ENCODE measurements around the gene FGF10. TPM values are rescaled to one million over a fixed set of nuclear protein-coding genes. Genes with fewer than 3 reads are reported as not detected.

The FGF10 gene
- total and polyA plus RNA-seq, 4 donors, result 0.50 to 11.3 (median 10.0) TPM; not detected in 1

GRCh38 chr5:44332285-44332971, 56.8 kb downstream of the FGF10 start:
- Histone ChIP-seq H3K36me3 (ENCODE audit: control insufficient read depth in 1 of 2, insufficient read depth in 2 of 2, low read length in 1 of 2) (no peaks in the 10 kb centered on the region), H3K4me3 (ENCODE audit: low read length in 2 of 2) (no peak overlapping the region), H3K27ac (ENCODE audit: low read depth in 1 of 2, low read length in 2 of 2) (no peak overlapping the region), H3K9me3 (ENCODE audit: control insufficient read depth, low read length) (no peaks in the 10 kb centered on the region), H3K27me3 (ENCODE audit: control insufficient read depth in 1 of 2, insufficient read depth in 2 of 2, low read length in 1 of 2) (no peaks in the 10 kb centered on the region), H3K4me1 (ENCODE audit: control insufficient read depth in 1 of 2, insufficient read depth in 2 of 2, low read length in 2 of 2) (no peaks in the 10 kb centered on the region)
- intact Hi-C loops (cut with DNase I), result loop anchor here (10.0 kb wide), 2 partner anchors 598 to 698 kb away; no protein-coding TSS in a partner anchor
- DNase-seq, result no peak
- 71 to 78% methylated on average over 3 of the region's 3 CpGs for WGBS, 2 donors
- ATAC-seq (ENCODE audit: low FRiP score), result peak; percentile 78

GRCh38 chr5:44331471-44332050, 57.7 kb downstream of the FGF10 start:
- DNase-seq, result no peak
- Histone ChIP-seq H3K4me1 (ENCODE audit: control insufficient read depth in 1 of 2, insufficient read depth in 2 of 2, low read length in 2 of 2) (no peaks in the 10 kb centered on the region), H3K4me3 (ENCODE audit: low read length in 2 of 2) (no peak overlapping the region), H3K9me3 (ENCODE audit: control insufficient read depth, low read length) (no peaks in the 10 kb centered on the region), H3K36me3 (ENCODE audit: control insufficient read depth in 1 of 2, insufficient read depth in 2 of 2, low read length in 1 of 2) (no peaks in the 10 kb centered on the region), H3K27me3 (ENCODE audit: control insufficient read depth in 1 of 2, insufficient read depth in 2 of 2, low read length in 1 of 2) (no peaks in the 10 kb centered on the region), H3K27ac (ENCODE audit: low read depth in 1 of 2, low read length in 2 of 2) (no peak overlapping the region)
- intact Hi-C loops (cut with DNase I), result loop anchor here (10.0 kb wide), 2 partner anchors 597 to 697 kb away; no protein-coding TSS in a partner anchor
- 42 to 62% methylated on average over 3 of the region's 3 CpGs for WGBS, 2 donors
- ATAC-seq (ENCODE audit: low FRiP score), result peak; percentile 45

- no peak overlapping the region for H3K4me3 ChIP-seq (ENCODE audit: low read length in 2 of 2)
- intact Hi-C loops (cut with DNase I), result loop anchor here (10.0 kb wide), 2 partner anchors 595 to 695 kb away; no protein-coding TSS in a partner anchor
- ATAC-seq (ENCODE audit: low FRiP score), result no peak
These were observed 59.5 kb downstream of the FGF10 start for GRCh38 chr5:44329716-44330115.

GRCh38 chr5:44321144-44321725, 68.0 kb downstream of the FGF10 start:
- H3K9me3 ChIP-seq (ENCODE audit: control insufficient read depth, low read length), result no peaks in the 10 kb centered on the region
- H3K27me3 ChIP-seq (ENCODE audit: control insufficient read depth in 1 of 2, insufficient read depth in 2 of 2, low read length in 1 of 2), result no peaks in the 10 kb centered on the region
- no peak overlapping the region for H3K4me3 ChIP-seq (ENCODE audit: low read length in 2 of 2)
- DNase-seq (no peak), ATAC-seq (ENCODE audit: low FRiP score) (no peak)
- H3K4me1 ChIP-seq (ENCODE audit: control insufficient read depth in 1 of 2, insufficient read depth in 2 of 2, low read length in 2 of 2), result no peaks in the 10 kb centered on the region
- no peak overlapping the region for H3K27ac ChIP-seq (ENCODE audit: low read depth in 1 of 2, low read length in 2 of 2)
- WGBS, 2 donors, result 77 to 81% methylated on average over 3 of the region's 3 CpGs
- no peaks in the 10 kb centered on the region for H3K36me3 ChIP-seq (ENCODE audit: control insufficient read depth in 1 of 2, insufficient read depth in 2 of 2, low read length in 1 of 2)
- intact Hi-C loops (cut with DNase I), result no loop called here

More at GRCh38 chr5:44329716-44330115, 59.5 kb downstream of the FGF10 start:
- H3K9me3 ChIP-seq (ENCODE audit: control insufficient read depth, low read length), result no peaks in the 10 kb centered on the region
- no peak for DNase-seq
- no peaks in the 10 kb centered on the region for H3K27me3 ChIP-seq (ENCODE audit: control insufficient read depth in 1 of 2, insufficient read depth in 2 of 2, low read length in 1 of 2)
- no peak overlapping the region for H3K27ac ChIP-seq (ENCODE audit: low read depth in 1 of 2, low read length in 2 of 2)
- WGBS, 2 donors, result 89 to 94% methylated on average over 2 of the region's 2 CpGs
- H3K4me1 ChIP-seq (ENCODE audit: control insufficient read depth in 1 of 2, insufficient read depth in 2 of 2, low read length in 2 of 2), result no peaks in the 10 kb centered on the region
- no peaks in the 10 kb centered on the region for H3K36me3 ChIP-seq (ENCODE audit: control insufficient read depth in 1 of 2, insufficient read depth in 2 of 2, low read length in 1 of 2)

- Histone ChIP-seq H3K27me3 (ENCODE audit: control insufficient read depth in 1 of 2, insufficient read depth in 2 of 2, low read length in 1 of 2) (no peaks in the 10 kb centered on the region), H3K36me3 (ENCODE audit: control insufficient read depth in 1 of 2, insufficient read depth in 2 of 2, low read length in 1 of 2) (no peaks in the 10 kb centered on the region), H3K4me1 (ENCODE audit: control insufficient read depth in 1 of 2, insufficient read depth in 2 of 2, low read length in 2 of 2) (no peaks in the 10 kb centered on the region), H3K27ac (ENCODE audit: low read depth in 1 of 2, low read length in 2 of 2) (no peak overlapping the region), H3K9me3 (ENCODE audit: control insufficient read depth, low read length) (no peaks in the 10 kb centered on the region), H3K4me3 (ENCODE audit: low read length in 2 of 2) (no peak overlapping the region)
- DNase-seq, result no peak
- 95 to 100% methylated on average over 1 of the region's 1 CpG for WGBS, 2 donors
- intact Hi-C loops (cut with DNase I), result no loop called here
- ATAC-seq (ENCODE audit: low FRiP score), result no peak
These were observed 69.0 kb downstream of the FGF10 start for GRCh38 chr5:44320188-44320587.

GRCh38 chr5:44318883-44319282, 70.3 kb downstream of the FGF10 start:
- Histone ChIP-seq H3K4me3 (ENCODE audit: low read length in 2 of 2) (no peak overlapping the region), H3K4me1 (ENCODE audit: control insufficient read depth in 1 of 2, insufficient read depth in 2 of 2, low read length in 2 of 2) (no peaks in the 10 kb centered on the region), H3K27ac (ENCODE audit: low read depth in 1 of 2, low read length in 2 of 2) (no peak overlapping the region), H3K36me3 (ENCODE audit: control insufficient read depth in 1 of 2, insufficient read depth in 2 of 2, low read length in 1 of 2) (no peaks in the 10 kb centered on the region), H3K27me3 (ENCODE audit: control insufficient read depth in 1 of 2, insufficient read depth in 2 of 2, low read length in 1 of 2) (no peaks in the 10 kb centered on the region), H3K9me3 (ENCODE audit: control insufficient read depth, low read length) (no peaks in the 10 kb centered on the region)
- intact Hi-C loops (cut with DNase I), result no loop called here
- DNase-seq (no peak), ATAC-seq (ENCODE audit: low FRiP score) (no peak)
- 93 to 96% methylated on average over 2 of the region's 2 CpGs for WGBS, 2 donors

GRCh38 chr5:44312374-44312773, 76.8 kb downstream of the FGF10 start:
- intact Hi-C loops (cut with DNase I), result no loop called here
- Histone ChIP-seq H3K4me3 (ENCODE audit: low read length in 2 of 2) (no peak overlapping the region), H3K27ac (ENCODE audit: low read depth in 1 of 2, low read length in 2 of 2) (no peak overlapping the region), H3K9me3 (ENCODE audit: control insufficient read depth, low read length) (no peaks in the 10 kb centered on the region), H3K36me3 (ENCODE audit: control insufficient read depth in 1 of 2, insufficient read depth in 2 of 2, low read length in 1 of 2) (no peaks in the 10 kb centered on the region), H3K27me3 (ENCODE audit: control insufficient read depth in 1 of 2, insufficient read depth in 2 of 2, low read length in 1 of 2) (no peaks in the 10 kb centered on the region), H3K4me1 (ENCODE audit: control insufficient read depth in 1 of 2, insufficient read depth in 2 of 2, low read length in 2 of 2) (no peaks in the 10 kb centered on the region)
- ATAC-seq (ENCODE audit: low FRiP score) (no peak), DNase-seq (no peak)
- 27 to 52% methylated on average over 1 of the region's 1 CpG for WGBS, 2 donors

- Histone ChIP-seq H3K27me3 (ENCODE audit: control insufficient read depth in 1 of 2, insufficient read depth in 2 of 2, low read length in 1 of 2) (no peaks in the 10 kb centered on the region), H3K4me3 (ENCODE audit: low read length in 2 of 2) (no peak overlapping the region), H3K4me1 (ENCODE audit: control insufficient read depth in 1 of 2, insufficient read depth in 2 of 2, low read length in 2 of 2) (no peaks in the 10 kb centered on the region), H3K36me3 (ENCODE audit: control insufficient read depth in 1 of 2, insufficient read depth in 2 of 2, low read length in 1 of 2) (no peaks in the 10 kb centered on the region), H3K9me3 (ENCODE audit: control insufficient read depth, low read length) (no peaks in the 10 kb centered on the region), H3K27ac (ENCODE audit: low read depth in 1 of 2, low read length in 2 of 2) (no peak overlapping the region)
- ATAC-seq (ENCODE audit: low FRiP score), result no peak
- WGBS, 2 donors, result 96 to 97% methylated on average over 1 of the region's 1 CpG
- intact Hi-C loops (cut with DNase I), result no loop called here
- DNase-seq, result no peak
These were observed 88.7 kb downstream of the FGF10 start for GRCh38 chr5:44300551-44300950.

GRCh38 chr5:44299394-44299793, 89.8 kb downstream of the FGF10 start:
- Histone ChIP-seq H3K27ac (ENCODE audit: low read depth in 1 of 2, low read length in 2 of 2) (no peak overlapping the region), H3K36me3 (ENCODE audit: control insufficient read depth in 1 of 2, insufficient read depth in 2 of 2, low read length in 1 of 2) (no peaks in the 10 kb centered on the region), H3K4me3 (ENCODE audit: low read length in 2 of 2) (no peak overlapping the region), H3K9me3 (ENCODE audit: control insufficient read depth, low read length) (no peaks in the 10 kb centered on the region), H3K4me1 (ENCODE audit: control insufficient read depth in 1 of 2, insufficient read depth in 2 of 2, low read length in 2 of 2) (no peaks in the 10 kb centered on the region), H3K27me3 (ENCODE audit: control insufficient read depth in 1 of 2, insufficient read depth in 2 of 2, low read length in 1 of 2) (no peaks in the 10 kb centered on the region)
- intact Hi-C loops (cut with DNase I), result no loop called here
- WGBS, 2 donors, result 84 to 86% methylated on average over 4 of the region's 4 CpGs
- no peak for ATAC-seq (ENCODE audit: low FRiP score)
- no peak for DNase-seq
